GM19238 (cell line): ENCODE measurements around the gene RDX.

Source experiments
- DNase-seq: peaks from one replicate; pipeline ENCODE4 v3.0.0; 2011; ENCODE audit warnings: low spot score; ENCODE audit not compliant: insufficient read length

RDX gene

DNA sequence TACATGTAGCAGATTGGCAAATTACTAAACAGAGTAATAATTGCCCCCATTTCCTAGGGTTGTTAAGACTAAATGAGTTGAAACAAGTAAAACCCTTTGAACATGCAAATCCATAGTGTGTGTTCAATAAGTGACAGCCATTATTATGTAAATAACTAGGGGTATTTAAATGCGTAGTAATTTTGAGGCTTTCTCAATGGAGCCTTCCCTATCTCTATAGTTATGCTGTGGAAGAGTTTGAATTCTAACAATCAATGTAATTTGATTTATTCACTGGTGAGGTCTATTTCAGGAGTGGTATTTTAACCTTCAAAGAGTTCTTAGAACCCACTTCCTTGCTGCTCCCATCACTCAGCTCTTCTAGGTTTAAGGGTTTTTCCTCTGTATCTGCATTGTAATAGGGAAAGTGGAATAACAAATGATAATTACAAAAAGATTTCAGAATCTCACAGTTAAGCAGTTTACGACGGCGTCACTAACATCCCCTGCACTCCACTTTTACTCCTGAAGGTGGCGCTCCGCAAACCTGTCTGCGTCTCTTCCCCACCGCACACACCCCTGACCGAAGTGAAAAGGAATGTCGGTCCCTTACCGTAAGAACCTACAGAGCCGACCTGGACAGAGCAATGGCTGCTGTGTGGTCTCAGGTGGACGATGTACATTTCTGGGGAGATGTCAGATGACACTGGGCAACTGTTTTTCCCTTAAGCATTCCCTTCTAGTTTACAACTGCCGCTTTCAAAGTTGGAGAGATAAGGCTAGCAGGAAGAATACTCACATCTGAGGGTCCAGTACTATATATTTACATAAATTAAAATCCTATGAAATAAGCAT is 122.4 kb downstream of the RDX start:
- DNase-seq: peak; percentile 34

- no peak for DNase-seq
These were observed 123.8 kb downstream of the RDX start for GRCh38 chr11:110172468-110173065.

DNA sequence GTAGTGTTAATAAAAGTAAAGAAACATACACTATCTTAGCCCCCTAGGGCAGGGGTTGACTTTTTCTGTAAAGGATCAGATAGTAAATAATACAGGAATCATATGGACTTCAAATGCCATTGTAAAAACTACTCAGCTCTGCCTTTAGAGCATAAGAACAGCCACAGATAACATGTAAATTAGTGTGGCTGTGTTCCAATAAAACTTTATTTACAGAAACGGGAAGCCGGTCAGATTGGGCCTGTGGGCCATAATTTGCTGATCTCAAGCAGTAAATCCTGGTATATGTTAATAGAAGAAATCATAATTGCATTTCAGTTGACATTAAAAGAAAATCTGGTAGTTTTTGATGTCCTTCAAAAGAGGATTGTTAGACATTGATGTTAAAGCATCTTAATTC is 126.7 kb downstream of the RDX start:
- no peak for DNase-seq

DNA sequence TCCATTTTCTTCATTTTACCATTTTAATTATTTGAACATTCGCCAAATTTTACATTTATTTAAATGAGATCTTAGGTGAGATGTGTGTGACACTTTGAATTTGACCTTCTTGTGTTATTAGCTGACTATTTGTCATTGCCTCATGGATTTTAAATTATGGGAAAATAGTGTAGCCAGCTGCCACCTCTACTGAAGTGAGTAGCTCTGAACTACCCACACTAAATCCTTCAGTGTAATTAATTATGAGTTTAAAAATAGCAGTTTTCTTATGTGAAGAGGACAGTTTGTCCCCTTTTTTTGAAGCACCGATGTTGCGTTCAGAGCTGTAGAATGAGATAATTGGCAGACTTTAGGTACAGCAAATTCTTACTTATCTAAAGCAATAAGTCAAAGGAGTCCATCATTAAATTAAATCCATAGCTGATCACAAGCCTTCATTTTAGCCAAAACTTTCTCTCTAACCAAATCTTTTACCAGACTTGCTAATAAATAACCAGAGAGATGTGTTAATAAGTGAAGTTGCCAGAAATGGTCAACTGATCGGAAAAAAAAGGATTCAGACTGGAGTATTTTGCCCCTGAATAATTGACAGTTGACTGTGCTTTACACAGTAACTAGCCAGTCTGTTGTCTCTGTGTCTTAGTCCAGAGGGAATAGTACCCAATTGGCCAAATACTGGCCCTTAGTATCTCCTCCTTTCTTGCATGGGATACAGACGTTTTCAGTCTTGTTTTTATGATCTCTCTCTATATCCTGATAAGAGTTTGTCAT is 128.2 kb downstream of the RDX start:
- no peak for DNase-seq

- no peak for DNase-seq
These were observed 131.1 kb downstream of the RDX start for GRCh38 chr11:110165039-110165925.

DNA sequence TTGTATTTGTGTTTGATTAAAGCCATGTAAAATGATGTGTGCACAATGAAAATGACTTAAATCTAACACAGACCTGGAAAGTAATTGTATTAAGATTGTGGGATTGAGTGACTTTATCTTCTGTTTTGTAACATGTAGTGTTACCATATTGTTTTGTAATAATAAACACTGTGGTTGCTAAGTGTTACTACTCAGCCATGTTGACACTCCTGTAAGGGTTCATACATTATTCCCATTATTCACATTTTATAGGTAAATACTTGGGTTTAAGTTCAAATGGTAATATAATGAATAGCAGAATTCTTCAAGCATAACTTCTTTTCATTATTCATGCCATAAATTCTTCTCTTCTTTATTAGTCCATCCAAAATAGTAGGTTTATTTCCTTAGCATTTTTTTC is 134.2 kb downstream of the RDX start:
- no peak for DNase-seq

GRCh38 chr11:110161061-110161460 is 135.4 kb downstream of the RDX start:
- DNase-seq: no peak

DNA sequence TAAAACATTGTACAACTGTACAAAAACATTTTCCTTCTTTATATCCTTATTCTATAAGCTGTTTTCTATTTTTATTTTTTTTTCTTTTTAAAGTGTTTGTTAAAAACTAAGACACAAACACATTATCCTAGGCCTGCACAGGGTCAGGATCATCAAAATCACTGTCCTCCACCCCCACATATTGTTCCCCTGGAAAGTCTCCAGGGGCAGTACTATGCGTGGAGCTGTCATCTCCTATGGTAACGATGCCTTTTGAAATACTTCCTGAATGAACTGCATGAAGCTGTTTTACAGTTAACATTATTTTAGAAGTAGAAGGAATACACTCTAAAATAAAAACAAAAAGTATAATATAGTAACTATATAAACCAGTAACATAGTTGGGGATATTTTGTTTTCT is 136.0 kb downstream of the RDX start:
- DNase-seq: no peak

DNA sequence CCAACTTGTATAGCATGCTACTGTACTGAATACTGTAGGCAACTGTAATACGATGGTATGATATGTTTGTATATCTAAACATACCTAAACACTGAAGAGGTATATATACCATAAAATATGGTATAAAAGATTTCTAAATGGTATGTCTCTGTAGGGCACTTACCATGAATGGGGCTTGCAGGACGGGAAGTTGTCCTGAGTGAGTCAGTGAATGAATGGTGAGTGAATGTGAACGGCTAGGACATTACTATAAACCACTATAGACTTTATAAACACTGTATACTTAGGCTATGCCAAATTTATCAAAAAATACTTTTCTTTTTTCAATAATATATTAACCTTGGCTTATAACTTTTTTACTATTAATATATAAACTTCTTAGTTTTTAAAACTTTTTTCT is 136.4 kb downstream of the RDX start:
- no peak for DNase-seq

DNA sequence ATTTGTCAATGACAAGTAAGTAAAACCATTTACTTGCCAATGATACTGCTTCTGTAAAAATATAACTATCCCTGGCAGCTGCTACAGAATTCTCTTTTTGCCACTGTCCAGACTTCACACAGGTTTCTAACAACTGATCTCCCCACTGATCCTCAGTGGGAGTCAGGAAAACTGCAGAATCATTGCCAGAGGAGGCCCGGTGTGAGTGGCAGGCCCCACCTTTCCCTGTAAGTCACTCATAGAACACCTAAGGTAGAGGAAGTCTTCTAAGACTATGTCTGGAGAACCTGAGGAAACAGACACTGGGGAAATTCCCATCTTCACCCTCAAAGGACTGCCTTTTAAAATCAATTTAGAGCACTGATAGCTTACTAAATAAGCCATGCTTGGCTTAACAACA is 136.9 kb downstream of the RDX start:
- DNase-seq: no peak

DNA sequence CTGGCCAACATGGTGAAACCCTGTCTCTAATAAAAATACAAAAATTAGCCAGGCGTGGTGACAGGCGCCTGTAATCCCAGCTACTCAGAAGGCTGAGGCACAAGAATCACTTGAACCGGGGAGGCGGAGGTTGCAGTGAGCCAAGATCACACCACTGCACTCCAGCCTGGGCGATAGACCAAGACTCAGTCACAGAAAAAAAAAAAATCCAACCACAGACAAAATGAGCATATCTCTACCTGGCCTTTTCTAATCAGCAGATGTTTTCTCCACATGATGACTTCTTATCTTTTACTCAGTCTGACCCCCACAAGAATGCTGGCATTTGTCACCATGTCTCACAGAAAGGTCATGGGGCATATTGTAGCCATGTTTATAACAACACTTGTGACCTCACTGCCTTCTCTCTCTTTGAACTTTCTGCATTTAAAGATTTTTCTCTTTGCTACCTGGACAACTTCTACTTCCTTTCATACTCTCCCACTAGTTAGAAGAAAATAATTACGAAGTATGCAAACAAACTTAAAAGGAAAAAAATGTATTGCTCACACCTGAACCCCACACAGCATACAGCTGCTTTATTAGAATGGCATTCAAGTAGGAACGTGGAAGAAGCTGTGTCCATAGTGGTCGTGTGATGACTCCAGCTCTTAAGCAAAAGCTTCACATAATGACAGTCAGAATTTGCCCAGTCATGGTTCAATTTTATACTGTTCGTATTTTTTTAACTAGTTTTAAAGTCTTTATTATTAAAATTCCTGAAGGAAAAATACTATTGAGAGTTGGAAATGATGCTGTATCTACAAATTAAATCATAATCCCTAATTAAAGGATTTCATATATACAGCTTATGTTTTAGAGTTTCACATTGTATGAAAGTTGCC is 137.9 kb downstream of the RDX start:
- DNase-seq: no peak

DNA sequence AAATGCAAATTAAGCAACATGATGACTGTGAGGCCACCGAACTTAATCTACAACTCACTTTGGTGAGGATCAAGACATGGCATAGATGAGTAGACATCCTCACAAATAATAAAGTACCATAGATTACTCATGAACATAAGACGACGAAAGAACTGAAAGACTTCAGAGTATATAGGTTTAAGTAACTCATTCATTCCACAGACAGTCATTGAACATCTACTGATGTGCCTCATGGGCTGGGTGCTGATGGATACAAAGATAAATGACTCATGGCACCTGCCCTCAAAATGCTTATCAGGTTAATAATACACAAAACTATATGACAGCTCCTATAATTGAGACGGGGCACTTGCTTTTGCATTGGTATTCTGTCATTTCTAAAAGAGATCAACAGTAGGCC is 139.9 kb downstream of the RDX start:
- DNase-seq: no peak

DNA sequence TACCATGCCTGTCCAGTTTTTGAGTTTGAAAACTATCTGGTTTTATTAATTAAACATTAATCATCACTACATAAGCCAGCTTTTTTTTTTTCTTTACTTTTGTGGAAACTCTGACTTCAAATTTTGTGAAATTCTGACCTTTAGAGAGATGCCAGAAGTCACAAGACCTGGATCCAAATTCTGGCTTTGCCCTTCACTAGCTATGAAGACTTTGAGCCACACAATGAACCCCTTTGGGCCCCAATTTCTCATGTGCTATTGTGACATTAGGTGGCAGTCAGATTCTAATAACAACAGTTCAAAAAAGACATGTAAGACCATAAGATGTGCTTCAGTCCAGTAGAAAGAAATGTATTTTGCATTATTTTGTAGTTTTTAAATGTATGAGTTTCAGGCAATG is 142.9 kb downstream of the RDX start:
- DNase-seq: no peak

DNA sequence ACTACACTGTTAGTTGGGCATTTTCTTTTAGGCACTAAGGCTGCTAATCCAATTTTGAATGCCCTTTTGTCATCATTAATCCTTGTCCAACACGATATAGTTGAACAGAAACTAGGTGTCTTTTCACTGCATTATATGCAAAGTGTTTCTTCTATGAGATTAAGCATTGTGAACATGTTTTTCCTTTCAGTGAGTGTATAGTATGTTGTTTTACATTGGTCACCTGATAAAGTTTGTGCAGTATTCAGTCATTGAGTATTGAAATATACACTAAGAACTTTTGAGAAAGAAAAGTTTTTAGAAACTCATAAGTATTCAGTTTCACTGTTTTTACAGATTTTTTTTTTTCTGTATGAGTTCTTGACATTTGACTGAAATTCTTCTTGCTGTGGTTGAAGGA is 144.2 kb downstream of the RDX start:
- DNase-seq: no peak

GRCh38 chr11:110148775-110149744 is 147.4 kb downstream of the RDX start:
- DNase-seq: no peak

DNA sequence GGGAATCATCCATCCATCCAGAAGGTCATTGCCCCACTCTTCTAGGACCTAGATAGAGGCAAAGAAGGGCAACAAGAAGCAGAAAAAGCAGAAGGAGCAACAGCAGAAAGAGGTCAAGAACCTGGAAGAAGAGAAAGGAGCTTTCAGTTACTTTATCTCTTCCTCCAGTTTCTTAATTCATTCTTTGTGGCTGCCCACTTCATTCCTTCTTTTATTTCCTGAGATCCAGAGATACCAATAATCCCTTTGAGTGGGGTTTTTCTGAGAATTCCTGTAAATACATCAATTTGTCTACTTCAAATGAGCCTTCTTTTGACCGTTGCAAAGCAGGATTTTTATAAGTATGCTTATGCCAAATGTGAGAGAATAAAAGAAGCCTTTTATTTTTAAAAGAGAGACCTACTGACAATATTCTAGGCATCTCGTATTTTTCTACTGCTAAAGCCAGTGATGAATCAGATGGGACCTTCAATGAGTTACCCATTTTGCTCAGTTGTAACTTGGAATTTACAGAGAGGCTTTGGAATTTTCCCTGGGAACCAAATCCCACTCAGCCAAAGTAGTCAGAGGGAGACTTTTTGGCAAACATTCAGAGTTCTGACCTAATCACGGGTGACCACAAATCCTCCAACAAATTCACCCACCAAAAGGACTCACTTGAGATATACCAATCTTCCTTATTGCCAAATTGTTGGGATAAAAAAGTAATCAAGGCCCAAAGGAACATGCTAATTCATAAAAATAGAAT is 148.3 kb downstream of the RDX start:
- DNase-seq: no peak

DNA sequence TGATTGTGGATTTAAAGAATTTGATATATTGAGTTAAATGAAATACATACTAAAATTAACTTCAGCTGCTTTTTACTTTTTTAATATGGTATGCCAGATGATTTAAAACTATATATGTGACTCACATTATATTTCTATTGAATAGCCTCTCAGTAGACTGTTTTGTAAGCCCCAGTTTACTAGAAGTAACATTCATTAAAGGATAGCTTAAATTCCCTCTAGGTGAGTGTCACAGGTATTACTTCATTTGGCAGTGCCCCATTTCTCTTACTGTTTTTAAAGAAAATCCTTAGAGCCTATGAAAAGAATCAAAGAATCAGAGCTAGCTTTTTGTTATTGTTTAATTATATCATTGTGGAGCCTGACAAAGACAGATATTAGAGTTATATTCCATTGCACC is 154.6 kb downstream of the RDX start:
- no peak for DNase-seq

DNA sequence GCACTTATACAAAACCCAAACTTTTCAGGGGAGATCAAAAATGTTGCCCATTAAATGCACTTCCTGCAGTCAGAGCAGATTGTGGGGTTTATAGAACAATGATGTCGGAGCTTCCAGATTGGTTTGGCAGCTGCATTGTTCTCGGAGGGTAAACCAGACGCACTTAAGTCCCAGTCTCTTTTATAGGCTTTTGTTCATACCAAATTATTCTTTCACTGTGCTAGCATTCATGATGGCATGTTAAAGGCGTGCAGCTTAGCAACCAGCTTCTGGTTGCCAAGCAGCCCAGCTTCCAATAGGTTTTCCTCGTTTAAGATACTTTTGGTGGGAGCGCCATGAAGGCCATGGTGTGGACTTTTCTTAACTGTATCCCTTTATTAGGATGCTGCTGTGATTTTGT is 162.3 kb downstream of the RDX start:
- no peak for DNase-seq

- DNase-seq: no peak
These were observed 163.3 kb downstream of the RDX start for GRCh38 chr11:110133160-110133559.
